Measurements from ENCODE around the gene CNTN5.

Gene CNTN5

DNA sequence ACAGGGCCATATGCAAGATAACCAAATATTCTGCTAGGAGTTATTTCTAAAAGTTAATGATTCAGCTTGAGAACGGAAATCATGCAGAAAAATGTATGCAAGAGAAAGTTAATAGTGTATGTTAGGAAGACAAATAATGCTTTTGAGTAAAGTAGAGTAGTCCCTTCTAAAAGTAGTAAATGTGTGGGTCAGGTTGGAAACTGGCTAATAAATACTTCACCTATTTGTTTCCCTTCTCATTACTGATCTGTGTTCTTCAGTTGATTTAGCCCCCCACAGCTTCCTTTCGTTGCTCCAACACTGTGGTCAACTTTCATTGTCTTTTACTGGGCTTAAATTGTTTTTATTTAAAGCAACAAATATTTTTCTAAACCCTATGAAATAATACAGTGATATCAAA, 444.2 kb downstream of the CNTN5 start:
- in situ Hi-C loops (cut with MboI; ENCODE audit: low sequenced_read_pairs, unreplicated experiment) = no loop called here
- no peak for DNase-seq (ENCODE audit: low spot score)
- TF ChIP-seq, protein P1, sequence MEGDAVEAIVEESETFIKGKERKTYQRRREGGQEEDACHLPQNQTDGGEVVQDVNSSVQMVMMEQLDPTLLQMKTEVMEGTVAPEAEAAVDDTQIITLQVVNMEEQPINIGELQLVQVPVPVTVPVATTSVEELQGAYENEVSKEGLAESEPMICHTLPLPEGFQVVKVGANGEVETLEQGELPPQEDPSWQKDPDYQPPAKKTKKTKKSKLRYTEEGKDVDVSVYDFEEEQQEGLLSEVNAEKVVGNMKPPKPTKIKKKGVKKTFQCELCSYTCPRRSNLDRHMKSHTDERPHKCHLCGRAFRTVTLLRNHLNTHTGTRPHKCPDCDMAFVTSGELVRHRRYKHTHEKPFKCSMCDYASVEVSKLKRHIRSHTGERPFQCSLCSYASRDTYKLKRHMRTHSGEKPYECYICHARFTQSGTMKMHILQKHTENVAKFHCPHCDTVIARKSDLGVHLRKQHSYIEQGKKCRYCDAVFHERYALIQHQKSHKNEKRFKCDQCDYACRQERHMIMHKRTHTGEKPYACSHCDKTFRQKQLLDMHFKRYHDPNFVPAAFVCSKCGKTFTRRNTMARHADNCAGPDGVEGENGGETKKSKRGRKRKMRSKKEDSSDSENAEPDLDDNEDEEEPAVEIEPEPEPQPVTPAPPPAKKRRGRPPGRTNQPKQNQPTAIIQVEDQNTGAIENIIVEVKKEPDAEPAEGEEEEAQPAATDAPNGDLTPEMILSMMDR (IDR thresholded peaks at IDR 0.05; ENCODE audit: borderline replicate concordance, control extremely low read depth, extremely low read depth, insufficient read depth, missing control alignments) = no peak

DNA sequence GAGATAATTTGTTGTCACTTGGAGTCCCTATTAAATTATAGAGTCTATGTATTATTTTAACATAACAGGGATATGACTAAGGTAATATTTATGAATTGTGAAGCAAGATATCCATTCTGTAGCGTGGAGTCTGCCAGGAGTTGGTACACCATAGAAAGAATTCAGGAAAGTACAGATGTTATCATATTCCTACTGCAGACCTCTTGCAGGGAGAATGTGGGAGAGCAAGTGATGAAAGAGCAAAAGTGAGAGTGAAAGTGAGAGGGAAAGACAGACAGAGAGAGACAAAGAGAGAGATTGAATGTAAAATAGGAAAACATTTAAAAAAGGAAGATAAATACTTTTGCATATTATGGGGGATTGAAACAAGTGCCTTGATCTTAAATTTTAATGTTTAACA, 468.8 kb downstream of the CNTN5 start:
- TF ChIP-seq, protein P1 (IDR thresholded peaks at IDR 0.05; ENCODE audit: borderline replicate concordance, control extremely low read depth, extremely low read depth, insufficient read depth, missing control alignments) = no peak
- no peak for DNase-seq (ENCODE audit: low spot score)
- in situ Hi-C loops (cut with MboI; ENCODE audit: low sequenced_read_pairs, unreplicated experiment) = no loop called here

DNA sequence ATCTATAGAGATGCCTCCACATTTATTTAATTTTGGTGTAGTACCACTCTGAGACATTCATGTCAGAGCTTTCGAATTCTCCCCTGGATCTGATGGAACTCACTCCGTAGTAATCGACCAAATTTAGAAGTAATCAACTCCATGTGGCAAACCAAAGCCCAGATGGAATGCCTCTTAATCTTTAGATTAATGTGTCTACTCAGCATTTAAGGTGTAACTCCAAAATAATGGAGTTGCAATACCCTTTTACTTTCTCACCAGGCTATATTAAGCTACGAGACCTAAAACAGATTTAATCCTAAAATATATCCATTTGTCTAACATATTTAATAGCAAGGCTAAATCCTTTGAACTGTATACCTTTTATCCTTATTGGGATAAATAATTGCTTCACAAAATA, 473.3 kb downstream of the CNTN5 start:
- in situ Hi-C loops (cut with MboI; ENCODE audit: low sequenced_read_pairs, unreplicated experiment) = no loop called here
- TF ChIP-seq, protein P1 (IDR thresholded peaks at IDR 0.05; ENCODE audit: borderline replicate concordance, control extremely low read depth, extremely low read depth, insufficient read depth, missing control alignments) = no peak
- DNase-seq (ENCODE audit: low spot score) = no peak

DNA sequence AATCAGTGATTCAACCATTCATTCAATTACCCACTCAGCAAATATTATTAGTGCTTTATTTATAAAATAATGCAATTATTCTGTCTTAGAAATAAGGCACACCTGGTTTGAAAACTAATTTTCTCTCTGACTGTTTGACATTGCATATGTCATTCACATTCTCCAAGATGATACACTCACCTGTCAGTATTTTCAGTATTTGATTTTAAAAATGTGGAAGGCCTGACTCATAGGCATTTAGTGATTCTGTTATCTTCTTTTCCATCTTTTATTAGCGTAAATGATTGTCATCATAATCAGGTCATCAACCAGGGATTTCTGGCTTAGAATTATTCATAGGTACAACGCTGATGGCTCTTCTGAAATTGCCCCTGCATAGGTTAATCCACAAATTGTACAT, 480.9 kb downstream of the CNTN5 start:
- no peak for DNase-seq (ENCODE audit: low spot score)
- in situ Hi-C loops (cut with MboI; ENCODE audit: low sequenced_read_pairs, unreplicated experiment) = no loop called here
- TF ChIP-seq, protein P1 (IDR thresholded peaks at IDR 0.05; ENCODE audit: borderline replicate concordance, control extremely low read depth, extremely low read depth, insufficient read depth, missing control alignments) = no peak

DNA sequence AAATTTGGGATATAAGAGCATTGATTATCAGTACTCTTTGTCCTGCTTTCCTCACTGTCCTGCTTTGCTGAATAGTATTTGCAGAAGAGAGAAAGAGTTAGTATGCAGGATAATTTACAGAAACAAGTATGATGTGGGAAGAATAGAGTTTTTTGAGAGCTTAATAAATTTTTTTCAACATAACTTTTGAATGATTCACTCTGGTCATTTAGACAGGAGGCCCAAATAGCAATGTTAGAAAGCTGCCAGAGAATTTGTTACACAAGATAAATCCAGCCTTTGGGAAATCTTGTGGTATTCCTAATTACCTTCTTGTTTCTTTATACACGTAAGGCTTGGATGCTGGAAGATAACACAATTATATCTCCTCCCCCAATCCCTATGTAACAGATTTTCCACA, 484.6 kb downstream of the CNTN5 start:
- in situ Hi-C loops (cut with MboI; ENCODE audit: low sequenced_read_pairs, unreplicated experiment) = no loop called here
- DNase-seq (ENCODE audit: low spot score) = no peak
- TF ChIP-seq, protein P1 (IDR thresholded peaks at IDR 0.05; ENCODE audit: borderline replicate concordance, control extremely low read depth, extremely low read depth, insufficient read depth, missing control alignments) = no peak

DNA sequence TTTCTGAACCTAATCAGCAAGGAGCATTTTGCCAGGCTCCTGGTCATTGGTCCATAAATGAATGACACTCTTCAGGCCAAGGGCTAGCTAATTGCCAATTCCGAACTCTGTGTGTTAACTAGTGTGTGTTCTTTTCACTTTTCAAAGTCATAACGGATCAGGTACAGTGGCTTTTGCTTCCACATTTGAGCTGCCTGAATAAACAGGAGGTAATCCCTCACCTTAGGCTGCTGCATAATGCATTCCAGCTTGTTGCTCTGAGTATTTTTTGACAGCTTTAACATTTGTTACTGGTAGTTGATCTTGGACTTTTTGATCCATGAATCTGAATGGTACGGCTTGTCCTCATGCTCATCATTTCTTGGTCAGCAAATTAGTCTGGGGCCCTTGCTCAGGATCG, 485.1 kb downstream of the CNTN5 start:
- DNase-seq (ENCODE audit: low spot score) = no peak
- in situ Hi-C loops (cut with MboI; ENCODE audit: low sequenced_read_pairs, unreplicated experiment) = no loop called here
- TF ChIP-seq, protein P1 (IDR thresholded peaks at IDR 0.05; ENCODE audit: borderline replicate concordance, control extremely low read depth, extremely low read depth, insufficient read depth, missing control alignments) = no peak

DNA sequence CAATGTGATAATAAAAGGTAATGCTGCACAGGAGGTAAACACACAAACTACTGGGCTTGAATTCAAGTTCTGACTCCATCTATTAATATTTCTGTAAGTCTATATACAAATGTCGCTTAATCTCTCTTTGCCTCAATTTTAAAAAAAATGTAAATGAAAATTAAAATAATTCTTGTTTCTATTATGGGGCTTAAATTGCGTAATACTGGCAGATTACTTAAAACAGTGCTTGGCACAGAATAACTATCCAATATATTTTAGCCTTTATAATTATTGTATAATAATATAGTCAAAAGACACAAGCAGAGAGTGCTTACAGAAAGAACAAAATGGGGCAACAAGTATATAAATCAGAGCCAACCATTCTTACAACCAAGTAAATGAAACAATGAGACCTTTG, 489.1 kb downstream of the CNTN5 start:
- in situ Hi-C loops (cut with MboI; ENCODE audit: low sequenced_read_pairs, unreplicated experiment) = no loop called here
- TF ChIP-seq, protein P1 (IDR thresholded peaks at IDR 0.05; ENCODE audit: borderline replicate concordance, control extremely low read depth, extremely low read depth, insufficient read depth, missing control alignments) = no peak
- no peak for DNase-seq (ENCODE audit: low spot score)
